GM06990 (cell line): Measurements from ENCODE around the gene CHST11.

ENCODE experiments used
- DNase-seq: peaks from one replicate; pipeline ENCODE4 v3.0.0-alpha.2; 2011; ENCODE audit not compliant: insufficient read length; ENCODE audit errors: extremely low read depth
- H3K27me3 ChIP-seq: replicated peaks from 2 replicates; pipeline ENCODE4 v1.6.0; 2011; ENCODE audit warnings: low read length; ENCODE audit not compliant: control insufficient read depth, insufficient read depth
- H3K36me3 ChIP-seq: 2 replicates; pipeline ENCODE4 v1.5.1; 2011; ENCODE audit warnings: low read length; ENCODE audit not compliant: control insufficient read depth, insufficient read depth
- H3K4me3 ChIP-seq: replicated peaks from 2 replicates; pipeline ENCODE4 v1.5.1; 2011; ENCODE audit warnings: low read depth, mild to moderate bottlenecking, control low read depth, low read length
- CTCF ChIP-seq: IDR thresholded peaks from 2 replicates; pipeline ENCODE4 v1.5.1; 2011; ENCODE audit warnings: low read length, control low read depth, mild to moderate bottlenecking, inconsistent platforms; ENCODE audit not compliant: insufficient read depth, poor library complexity, severe bottlenecking

CHST11 gene

GRCh38 chr12:104480012-104480411, 23.3 kb downstream of the CHST11 start:
- Histone ChIP-seq H3K27me3 (no peaks in the 10 kb centered on the region), H3K4me3 (no peak overlapping the region), H3K36me3 (peaks cover 4% of the 10 kb centered on the region)
- DNase-seq: no peak
- TF ChIP-seq CTCF: no peak

- Histone ChIP-seq H3K36me3 (peaks cover 4% of the 10 kb centered on the region), H3K4me3 (no peak overlapping the region), H3K27me3 (no peaks in the 10 kb centered on the region)
- no peak for DNase-seq
- TF ChIP-seq CTCF: no peak
Observed at GRCh38 chr12:104480826-104481440, 24.2 kb downstream of the CHST11 start.

GRCh38 chr12:104482113-104482512, 25.4 kb downstream of the CHST11 start:
- no peak for DNase-seq
- no peak for TF ChIP-seq CTCF
- Histone ChIP-seq H3K36me3 (peaks cover 4% of the 10 kb centered on the region), H3K27me3 (no peaks in the 10 kb centered on the region), H3K4me3 (no peak overlapping the region)

- Histone ChIP-seq H3K27me3 (no peaks in the 10 kb centered on the region), H3K36me3 (peaks cover 4% of the 10 kb centered on the region), H3K4me3 (no peak overlapping the region)
- TF ChIP-seq CTCF: no peak
- no peak for DNase-seq
Observed at GRCh38 chr12:104482748-104483147, 26.0 kb downstream of the CHST11 start.

- TF ChIP-seq CTCF: no peak
- no peak for DNase-seq
- Histone ChIP-seq H3K4me3 (no peak overlapping the region), H3K36me3 (peaks cover 4% of the 10 kb centered on the region), H3K27me3 (no peaks in the 10 kb centered on the region)
Observed at GRCh38 chr12:104484079-104484478, 27.3 kb downstream of the CHST11 start.
